Common myeloid progenitor, CD34-positive (primary cell): Measurements from ENCODE around the gene ANO3.

Experiments used
- CTCF ChIA-PET: fragments of 350-600 bp; sonication (Branson Sonifier 250); formaldehyde crosslinking; loops from one replicate; lab custom pipeline; 2021; ENCODE audit warnings: antibody characterized with exemption; lab: Charles Lee
- POLR2A ChIA-PET: fragments of 350-600 bp; sonication (Branson Sonifier 250); formaldehyde crosslinking; loops from one replicate; lab custom pipeline; 2021; ENCODE audit warnings: antibody characterized with exemption; lab: Charles Lee
- DNase-seq, 3 donors: peaks; one replicate each; pipeline versions ENCODE4 v3.0.0 to v3.0.0-alpha.2; 2013
- H3K27ac ChIP-seq, 2 experiments: 1 replicate in 1 of 2; 2 replicates in 1 of 2; pipeline ENCODE4 v1.7.0; 2013; ENCODE audit warnings: inconsistent platforms in 2 of 2, low read length in 2 of 2, mild to moderate bottlenecking in 2 of 2, low read depth in 1 of 2, moderate library complexity in 1 of 2; ENCODE audit not compliant: severe bottlenecking in 2 of 2, insufficient read depth in 1 of 2, poor library complexity in 1 of 2
- H3K27me3 ChIP-seq, 5 experiments: replicated peaks in 2 of 5; 1 replicate in 3 of 5; 2 replicates in 2 of 5; pipeline versions ENCODE4 v1.6.1 to v1.7.0; 2013; ENCODE audit warnings: low read length in 4 of 5, mild to moderate bottlenecking in 2 of 5, moderate library complexity in 2 of 5, inconsistent platforms in 1 of 5; ENCODE audit not compliant: insufficient read depth in 5 of 5, control insufficient read depth in 4 of 5
- H3K36me3 ChIP-seq, 4 experiments: 1 replicate in 2 of 4; 2 replicates in 2 of 4; pipeline versions ENCODE4 v1.6.1 to v1.7.0; 2013; ENCODE audit warnings: low read length in 3 of 4, control low read depth in 1 of 4, mild to moderate bottlenecking in 1 of 4; ENCODE audit not compliant: control insufficient read depth in 4 of 4, insufficient read depth in 4 of 4
- H3K4me1 ChIP-seq, 4 experiments: 1 replicate in 3 of 4; 2 replicates in 1 of 4; pipeline versions ENCODE4 v1.6.1 to v1.7.1; 2013; ENCODE audit warnings: low read length in 3 of 4, mild to moderate bottlenecking in 3 of 4, control low read depth in 1 of 4, inconsistent platforms in 1 of 4, moderate library complexity in 1 of 4; ENCODE audit not compliant: control insufficient read depth in 4 of 4, insufficient read depth in 4 of 4; ENCODE audit errors: control extremely low read depth in 1 of 4
- H3K4me3 ChIP-seq, 7 experiments: 1 replicate in 4 of 7; 2 replicates in 3 of 7; pipeline versions ENCODE4 v1.5.1 to v1.7.0; 2013; ENCODE audit warnings: mild to moderate bottlenecking in 7 of 7, low read length in 6 of 7, moderate library complexity in 6 of 7, inconsistent platforms in 2 of 7, low read depth in 2 of 7, control low read depth in 1 of 7; ENCODE audit not compliant: insufficient read depth in 4 of 7, control insufficient read depth in 1 of 7; ENCODE audit errors: extremely low read depth in 1 of 7
- H3K9me3 ChIP-seq, 5 experiments: 1 replicate in 4 of 5; 2 replicates in 1 of 5; pipeline versions ENCODE4 v1.6.1 to v1.7.1; 2013; ENCODE audit warnings: low read length in 4 of 5, mild to moderate bottlenecking in 2 of 5, inconsistent platforms in 1 of 5, low read depth in 1 of 5, moderate library complexity in 1 of 5; ENCODE audit not compliant: control insufficient read depth in 4 of 5, insufficient read depth in 2 of 5; ENCODE audit errors: control extremely low read depth in 1 of 5
- WGBS: methylation state at CpG from one replicate; pipeline ENCODE4 v1.1.5; 2013; ENCODE audit not compliant: insufficient coverage; 5-methylcytosine and 5-hydroxymethylcytosine counted together

Gene ANO3

DNA sequence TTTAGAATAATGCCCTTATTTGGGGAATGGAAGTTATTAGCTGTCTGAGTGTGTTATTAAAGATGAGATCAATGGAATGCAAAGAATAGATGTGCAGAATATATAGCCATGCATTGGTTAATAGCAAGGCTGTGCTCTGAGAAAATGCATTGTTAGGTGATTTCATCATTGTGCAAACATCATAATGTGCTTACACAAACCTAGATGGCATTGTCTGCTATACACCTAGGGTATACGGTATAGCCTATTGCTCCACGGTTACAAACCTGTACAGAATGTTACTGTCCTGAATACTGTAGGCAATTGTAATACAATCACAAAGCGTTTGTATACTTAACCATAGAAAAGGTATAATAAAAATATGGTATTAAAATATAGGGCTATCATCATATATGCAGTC lies 364.4 kb downstream of the ANO3 start:
- H3K27ac ChIP-seq: no peak overlapping the region
- H3K36me3 ChIP-seq: no peaks in the 10 kb centered on the region
- DNase-seq: no peak
- no peaks in the 10 kb centered on the region for H3K9me3 ChIP-seq
- ChIA-PET POLR2A (no interaction called here), CTCF (no interaction called here)
- no peak overlapping the region for H3K4me3 ChIP-seq
- WGBS: 100% methylated on average over 1 of the region's 3 CpGs
- no peaks in the 10 kb centered on the region for H3K4me1 ChIP-seq
- H3K27me3 ChIP-seq: no peaks in the 10 kb centered on the region

DNA sequence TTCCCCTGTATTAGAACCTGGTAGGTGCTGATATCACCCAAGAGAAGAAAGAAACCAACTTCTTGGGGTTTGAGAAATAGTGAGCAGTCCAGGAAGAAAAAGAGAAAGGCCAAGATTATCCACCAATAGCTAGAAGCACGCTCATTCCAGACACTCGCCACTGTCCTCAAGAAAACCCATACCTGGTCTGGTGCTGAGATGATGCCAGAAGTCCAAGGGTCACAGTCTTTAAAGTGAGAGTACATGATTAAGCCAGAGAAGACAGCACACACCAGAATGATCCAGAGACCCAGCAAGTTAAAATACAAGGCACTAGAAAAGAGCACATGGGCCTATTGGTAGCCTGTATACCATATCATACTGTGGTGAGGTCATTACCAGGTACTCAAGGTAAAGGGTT lies 366.3 kb downstream of the ANO3 start:
- DNase-seq: no peak
- no CpG with 5 or more reads among the region's 2 CpGs for WGBS
- Histone ChIP-seq H3K27me3 (no peaks in the 10 kb centered on the region), H3K9me3 (no peaks in the 10 kb centered on the region), H3K36me3 (no peaks in the 10 kb centered on the region), H3K4me1 (no peaks in the 10 kb centered on the region), H3K4me3 (no peak overlapping the region), H3K27ac (no peak overlapping the region)
- ChIA-PET CTCF (no interaction called here), POLR2A (no interaction called here)

DNA sequence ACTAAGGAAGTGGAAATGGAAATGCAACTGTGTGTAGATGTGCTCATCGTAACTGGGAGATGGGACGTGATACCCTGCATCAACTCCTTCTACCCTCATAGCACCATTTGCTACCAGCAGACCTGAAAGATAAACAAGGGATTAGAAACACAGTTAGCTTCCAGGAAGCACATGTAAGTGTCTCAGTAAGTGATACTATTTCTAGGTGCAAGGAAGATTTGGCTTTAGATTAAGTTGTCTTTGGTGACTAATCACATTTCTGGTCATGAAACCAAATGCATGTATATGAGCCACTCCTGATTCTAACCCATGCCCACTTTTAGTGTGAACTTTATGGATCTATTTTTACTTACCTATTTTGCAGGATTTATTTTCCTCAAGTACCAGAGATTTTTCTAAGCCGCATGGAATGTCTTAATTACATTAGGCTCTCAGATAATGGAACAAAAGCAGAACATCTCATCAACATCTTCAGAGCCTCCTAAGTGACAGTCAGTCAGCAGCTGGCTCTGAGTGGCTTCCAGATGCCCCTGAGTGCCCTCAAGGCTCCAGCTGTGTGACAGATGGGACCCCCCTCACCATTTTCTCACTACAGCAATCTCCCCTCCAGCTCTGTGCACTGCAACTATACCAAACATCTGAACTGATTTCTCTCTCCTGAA lies 368.8 kb downstream of the ANO3 start:
- CTCF ChIA-PET: no interaction called here
- WGBS: 0% methylated on average over 1 of the region's 3 CpGs
- Histone ChIP-seq H3K36me3 (no peaks in the 10 kb centered on the region), H3K27ac (no peak overlapping the region), H3K9me3 (no peaks in the 10 kb centered on the region), H3K27me3 (no peaks in the 10 kb centered on the region), H3K4me1 (no peaks in the 10 kb centered on the region), H3K4me3 (no peak overlapping the region)
- POLR2A ChIA-PET: no interaction called here
- no peak for DNase-seq

DNA sequence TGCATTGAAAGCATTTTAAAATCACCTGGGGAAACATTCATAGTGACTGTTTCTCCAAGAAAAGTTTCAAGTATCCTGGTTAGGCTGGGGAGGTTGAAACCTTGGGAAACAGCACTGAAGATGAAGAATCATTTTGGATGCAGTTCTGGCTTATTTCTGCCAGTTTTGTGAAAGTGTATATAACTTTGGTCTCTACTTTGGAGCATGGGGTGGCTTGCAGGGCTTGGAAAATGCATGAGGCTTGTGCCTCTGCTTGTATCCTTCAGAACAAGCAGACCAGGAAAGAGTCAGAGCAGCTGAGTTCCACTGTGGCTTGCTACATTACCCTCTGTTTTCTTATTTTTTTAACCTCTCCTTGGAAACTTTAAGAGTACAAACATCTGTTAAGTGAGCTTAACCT lies 370.5 kb downstream of the ANO3 start:
- Histone ChIP-seq H3K27me3 (no peaks in the 10 kb centered on the region), H3K36me3 (no peaks in the 10 kb centered on the region), H3K4me1 (no peaks in the 10 kb centered on the region), H3K27ac (no peak overlapping the region), H3K4me3 (no peak overlapping the region), H3K9me3 (no peaks in the 10 kb centered on the region)
- POLR2A ChIA-PET: no interaction called here
- DNase-seq: no peak
- CTCF ChIA-PET: interaction anchor here (0.7 kb wide), 1 partner anchor 200 kb away, joined by 3 read pairs; no protein-coding TSS in a partner anchor

DNA sequence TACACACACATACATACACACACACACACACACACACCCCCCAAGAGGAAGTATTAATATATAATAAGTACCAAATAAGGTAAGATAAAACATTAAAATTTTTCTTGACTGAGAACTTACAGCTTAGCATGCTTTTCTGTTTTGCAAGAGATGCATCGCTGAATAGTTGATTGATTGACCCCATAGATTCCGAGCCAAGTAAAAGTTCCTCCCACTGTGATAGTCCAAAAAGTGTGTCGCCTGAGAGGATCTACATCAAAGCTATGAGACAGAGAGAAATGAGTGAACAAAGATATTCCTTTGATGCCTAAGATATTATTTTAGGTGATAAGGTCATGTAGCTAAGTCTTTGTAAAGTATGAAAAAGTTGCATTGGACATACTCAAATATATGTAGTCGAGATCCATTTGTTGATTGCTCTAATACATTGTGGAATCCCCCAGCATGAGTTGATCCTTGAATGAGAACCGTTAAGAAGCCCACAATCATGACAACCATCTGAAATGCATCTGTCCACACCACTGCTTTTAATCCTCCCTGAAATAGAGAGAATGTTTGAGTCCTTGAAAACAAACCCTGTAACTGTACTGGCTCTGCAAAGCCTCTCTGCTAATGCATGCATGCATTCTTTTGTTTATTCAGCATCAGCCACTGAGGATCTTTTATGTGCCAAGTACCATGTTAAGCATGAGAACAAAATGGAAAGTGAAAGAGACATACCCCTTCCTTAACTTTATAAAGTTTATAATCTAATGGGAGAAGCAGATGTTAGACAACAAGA lies 371.7 kb downstream of the ANO3 start:
- H3K27ac ChIP-seq: no peak overlapping the region
- CTCF ChIA-PET: no interaction called here

DNA sequence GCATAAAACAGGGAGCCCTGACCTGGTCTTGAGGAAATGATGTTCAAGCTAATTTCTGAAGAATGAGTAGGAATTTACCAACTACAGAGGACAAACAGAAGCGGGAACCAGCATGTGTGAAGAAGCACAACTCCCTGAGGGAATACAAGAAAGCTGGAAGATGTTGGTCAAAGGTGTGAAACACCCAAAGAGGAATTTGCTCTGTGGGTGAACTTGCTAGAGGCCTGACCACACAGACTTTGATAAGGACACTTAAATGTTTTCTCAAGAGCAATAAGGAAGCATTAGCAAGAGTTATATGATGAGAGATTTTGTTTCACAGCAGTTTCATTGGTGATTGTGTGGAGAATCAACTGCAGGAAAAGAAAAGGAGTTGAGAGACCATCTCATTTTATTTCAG lies 372.3 kb downstream of the ANO3 start:
- POLR2A ChIA-PET: no interaction called here
- CTCF ChIA-PET: no interaction called here
- H3K4me3 ChIP-seq: no peak overlapping the region
- no peaks in the 10 kb centered on the region for H3K27me3 ChIP-seq
- WGBS: 100% methylated on average over 1 of the region's 1 CpG
- no peaks in the 10 kb centered on the region for H3K36me3 ChIP-seq
- no peak overlapping the region for H3K27ac ChIP-seq
- no peak for DNase-seq
- no peaks in the 10 kb centered on the region for H3K4me1 ChIP-seq
- H3K9me3 ChIP-seq: no peaks in the 10 kb centered on the region

More for the DNA sequence above, 371.7 kb downstream of the ANO3 start:
- DNase-seq: no peak
- Histone ChIP-seq H3K4me1 (no peaks in the 10 kb centered on the region), H3K4me3 (no peak overlapping the region), H3K27me3 (no peaks in the 10 kb centered on the region), H3K36me3 (no peaks in the 10 kb centered on the region), H3K9me3 (no peaks in the 10 kb centered on the region)
- WGBS: 93% methylated on average over 5 of the region's 5 CpGs
- POLR2A ChIA-PET: no interaction called here

DNA sequence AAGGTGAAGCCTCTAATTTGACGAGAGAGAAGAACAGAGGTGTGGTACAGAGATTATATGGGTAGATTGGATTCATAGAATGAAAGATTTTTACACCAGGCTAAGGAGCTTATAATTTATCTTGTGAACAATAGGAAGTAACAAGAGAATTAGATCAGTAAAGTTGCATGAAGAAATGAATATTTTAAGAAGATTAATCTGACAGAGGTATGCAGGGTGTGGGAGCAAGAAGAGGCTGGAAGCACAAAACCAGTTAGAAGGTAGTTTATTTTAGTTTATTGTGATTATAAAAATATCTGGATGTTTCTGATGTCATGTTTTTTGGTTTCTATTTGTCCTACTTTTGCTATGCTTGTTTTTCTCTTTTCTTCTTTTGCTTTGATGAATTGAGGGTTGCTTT lies 374.3 kb downstream of the ANO3 start:
- no peaks in the 10 kb centered on the region for H3K36me3 ChIP-seq
- no peaks in the 10 kb centered on the region for H3K9me3 ChIP-seq
- ChIA-PET POLR2A (no interaction called here), CTCF (no interaction called here)
- no peak overlapping the region for H3K4me3 ChIP-seq
- no peaks in the 10 kb centered on the region for H3K4me1 ChIP-seq
- H3K27ac ChIP-seq: no peak overlapping the region
- H3K27me3 ChIP-seq: no peaks in the 10 kb centered on the region
- 100% methylated on average over 1 of the region's 1 CpG for WGBS
- no peak for DNase-seq
